Esophagus squamous epithelium (tissue), 5 donors: ENCODE measurements around the gene NEMF. TPM values are rescaled to one million over a fixed set of nuclear protein-coding genes. Genes with fewer than 3 reads are reported as not detected.
A peak's percentile ranks its signal among the peaks of the same experiment; 100 is the strongest.

Experiments
- DNase-seq: peaks from one replicate; lab custom pipeline; 2025; lab: John Stamatoyannopoulos, UW
- H3K27ac ChIP-seq, 4 donors: fragments of 200-600 bp; sonication (generic); one replicate each; pipeline ENCODE4 v1.5.1; 2016 to 2019; ENCODE audit warnings: mild to moderate bottlenecking in 1 of 4
- H3K27me3 ChIP-seq, 4 donors: fragments of 200-600 bp; sonication (generic); 1 replicate in 3 of 4; 2 replicates in 1 of 4; pipeline versions ENCODE4 v1.5.1 to v1.6.0; 2017 to 2021; ENCODE audit warnings: antibody characterized with exemption in 1 of 4
- H3K36me3 ChIP-seq, 3 donors: fragments of 200-600 bp; sonication (generic); one replicate each; pipeline ENCODE4 v1.5.1; 2016 to 2019
- H3K4me1 ChIP-seq, 3 donors: fragments of 200-600 bp; sonication (generic); one replicate each; pipeline ENCODE4 v1.5.1; 2017 to 2019
- H3K4me3 ChIP-seq, 4 donors: fragments of 200-600 bp; sonication (generic); 1 replicate in 3 of 4; 2 replicates in 1 of 4; pipeline ENCODE4 v1.5.1; 2016 to 2019; ENCODE audit warnings: mild to moderate bottlenecking in 2 of 4, moderate library complexity in 1 of 4
- H3K9me3 ChIP-seq, 3 donors: fragments of 200-600 bp; sonication (generic); one replicate each; pipeline ENCODE4 v1.5.1; 2016 to 2019
- POLR2A ChIP-seq, 4 donors: fragments of 450-650 bp; IDR thresholded peaks; one replicate each; pipeline ENCODE4 v1.6.1; 2017; ENCODE audit warnings: antibody characterized with exemption in 4 of 4, mild to moderate bottlenecking in 4 of 4, moderate library complexity in 3 of 4
- WGBS, 2 donors: methylation state at CpG; one replicate each; pipeline ENCODE4 v1.1.5; 2018; 5-methylcytosine and 5-hydroxymethylcytosine counted together
- intact Hi-C: fragments of 100-400 bp; cut with DNase I; formaldehyde crosslinking; loops from one replicate; pipeline ENCODE4 v1.15.0; 2022
- total RNA-seq, 4 donors: library from RNA; depleted of rRNA; stranded (reverse); fragments of >200 nt; gene quantifications; one replicate each; pipeline ENCODE4 v1.1.0, GENCODE V29; 2016
- TF ChIP-seq, protein P1 (sequence below), 6 experiments: fragments of 450-650 bp in 4 of 6; fragments of 200-600 bp in 2 of 6; sonication (generic) in 2 of 6; IDR thresholded peaks; one replicate each; pipeline ENCODE4 v1.5.1; 2016 to 2019; ENCODE audit warnings: antibody characterized with exemption in 6 of 6, mild to moderate bottlenecking in 4 of 6, moderate library complexity in 4 of 6
- donor health status: DM: yes; HTN: yes; CAD: no.

Gene NEMF
- total RNA-seq, 4 donors from 2014 or later = 36.4 to 89.8 (median 59.9) TPM

- Histone ChIP-seq H3K36me3 (peaks cover 0 to 37% (median 0%) of the 10 kb centered on the region in 3 donors), H3K4me3 (peak overlapping the region in 3 of 4 donors; percentile 80 to 99 (median 87)), H3K9me3 (no peaks in the 10 kb centered on the region), H3K27me3 (no peaks in the 10 kb centered on the region), H3K27ac (peak overlapping the region; percentile 94 to 100 (median 97)), H3K4me1 (peaks cover 12 to 41% (median 19%) of the 10 kb centered on the region in 3 donors)
- TF ChIP-seq, protein P1, sequence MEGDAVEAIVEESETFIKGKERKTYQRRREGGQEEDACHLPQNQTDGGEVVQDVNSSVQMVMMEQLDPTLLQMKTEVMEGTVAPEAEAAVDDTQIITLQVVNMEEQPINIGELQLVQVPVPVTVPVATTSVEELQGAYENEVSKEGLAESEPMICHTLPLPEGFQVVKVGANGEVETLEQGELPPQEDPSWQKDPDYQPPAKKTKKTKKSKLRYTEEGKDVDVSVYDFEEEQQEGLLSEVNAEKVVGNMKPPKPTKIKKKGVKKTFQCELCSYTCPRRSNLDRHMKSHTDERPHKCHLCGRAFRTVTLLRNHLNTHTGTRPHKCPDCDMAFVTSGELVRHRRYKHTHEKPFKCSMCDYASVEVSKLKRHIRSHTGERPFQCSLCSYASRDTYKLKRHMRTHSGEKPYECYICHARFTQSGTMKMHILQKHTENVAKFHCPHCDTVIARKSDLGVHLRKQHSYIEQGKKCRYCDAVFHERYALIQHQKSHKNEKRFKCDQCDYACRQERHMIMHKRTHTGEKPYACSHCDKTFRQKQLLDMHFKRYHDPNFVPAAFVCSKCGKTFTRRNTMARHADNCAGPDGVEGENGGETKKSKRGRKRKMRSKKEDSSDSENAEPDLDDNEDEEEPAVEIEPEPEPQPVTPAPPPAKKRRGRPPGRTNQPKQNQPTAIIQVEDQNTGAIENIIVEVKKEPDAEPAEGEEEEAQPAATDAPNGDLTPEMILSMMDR (IDR thresholded peaks at IDR 0.05) = no peak
- TF ChIP-seq POLR2A (IDR thresholded peaks at IDR 0.05) = no peak
- DNase-seq = no peak
- WGBS, 2 donors = 51 to 69% methylated on average over 3 to 4 of the region's 4 CpGs
- intact Hi-C loops = no loop called here
Observed at GRCh38 chr14:49770212-49770817, 82.3 kb downstream of the NEMF start.

GRCh38 chr14:49769581-49770211 lies 82.9 kb downstream of the NEMF start:
- H3K9me3 ChIP-seq = no peaks in the 10 kb centered on the region
- TF ChIP-seq, protein P1 (IDR thresholded peaks at IDR 0.05) = no peak
- TF ChIP-seq POLR2A (IDR thresholded peaks at IDR 0.05) = no peak
- peaks cover 0 to 31% (median 0%) of the 10 kb centered on the region in 3 donors for H3K36me3 ChIP-seq
- no peaks in the 10 kb centered on the region for H3K27me3 ChIP-seq
- H3K4me1 ChIP-seq = peaks cover 12 to 41% (median 19%) of the 10 kb centered on the region in 3 donors
- WGBS, 2 donors = 35 to 64% methylated on average over 8 to 15 of the region's 15 CpGs
- no peak for DNase-seq
- intact Hi-C loops = loop anchor here (5.0 kb wide), 1 partner anchor 137 kb away; no protein-coding TSS in a partner anchor
- H3K27ac ChIP-seq = peak overlapping the region; percentile 94 to 100 (median 97)
- H3K4me3 ChIP-seq = peak overlapping the region in 3 of 4 donors; percentile 80 to 99 (median 87)

GRCh38 chr14:49769171-49769570 lies 83.4 kb downstream of the NEMF start:
- Histone ChIP-seq H3K9me3 (no peaks in the 10 kb centered on the region), H3K4me1 (peaks cover 12 to 41% (median 19%) of the 10 kb centered on the region in 3 donors), H3K27ac (peak overlapping the region; percentile 94 to 100 (median 97)), H3K27me3 (no peaks in the 10 kb centered on the region), H3K36me3 (peaks cover 0 to 25% (median 0%) of the 10 kb centered on the region in 3 donors), H3K4me3 (peak overlapping the region; percentile 80 to 99 (median 93))
- TF ChIP-seq, protein P1 (IDR thresholded peaks at IDR 0.05) = no peak
- no peak for TF ChIP-seq POLR2A (IDR thresholded peaks at IDR 0.05)
- intact Hi-C loops = loop anchor here (5.0 kb wide), 1 partner anchor 137 kb away; no protein-coding TSS in a partner anchor
- 11 to 13% methylated on average over 6 of the region's 6 CpGs for WGBS, 2 donors
- DNase-seq = no peak

- 0 to 1% methylated on average over 11 to 27 of the region's 67 CpGs for WGBS, 2 donors
- Histone ChIP-seq H3K4me3 (peak overlapping the region; percentile 80 to 99 (median 93)), H3K27me3 (no peaks in the 10 kb centered on the region), H3K36me3 (peaks cover 0 to 19% (median 0%) of the 10 kb centered on the region in 3 donors), H3K4me1 (peaks cover 12 to 41% (median 19%) of the 10 kb centered on the region in 3 donors), H3K9me3 (no peaks in the 10 kb centered on the region), H3K27ac (peak overlapping the region; percentile 94 to 100 (median 97))
- TF ChIP-seq, protein P1 (IDR thresholded peaks at IDR 0.05) = no peak
- TF ChIP-seq POLR2A (IDR thresholded peaks at IDR 0.05) = peak in 2 of 4 donors; percentile 31 to 36
- intact Hi-C loops = loop anchor here (5.0 kb wide), 1 partner anchor 136 kb away; no protein-coding TSS in a partner anchor
- peak; percentile 19 for DNase-seq
Observed at GRCh38 chr14:49768301-49769121, 84.1 kb downstream of the NEMF start.
